ENCODE measurements around the gene TMEM247. TPM values are rescaled to one million over a fixed set of nuclear protein-coding genes. Genes with fewer than 3 reads are reported as not detected.
"Not testable (repeated sequence)": the region's sequence is repeated elsewhere in the genome, so short reads cannot be mapped to it uniquely, and the experiment has no call there.

Gene TMEM247
- total RNA-seq, 2 donors from 2014 or later = 2.6 TPM; not detected in 1

DNA sequence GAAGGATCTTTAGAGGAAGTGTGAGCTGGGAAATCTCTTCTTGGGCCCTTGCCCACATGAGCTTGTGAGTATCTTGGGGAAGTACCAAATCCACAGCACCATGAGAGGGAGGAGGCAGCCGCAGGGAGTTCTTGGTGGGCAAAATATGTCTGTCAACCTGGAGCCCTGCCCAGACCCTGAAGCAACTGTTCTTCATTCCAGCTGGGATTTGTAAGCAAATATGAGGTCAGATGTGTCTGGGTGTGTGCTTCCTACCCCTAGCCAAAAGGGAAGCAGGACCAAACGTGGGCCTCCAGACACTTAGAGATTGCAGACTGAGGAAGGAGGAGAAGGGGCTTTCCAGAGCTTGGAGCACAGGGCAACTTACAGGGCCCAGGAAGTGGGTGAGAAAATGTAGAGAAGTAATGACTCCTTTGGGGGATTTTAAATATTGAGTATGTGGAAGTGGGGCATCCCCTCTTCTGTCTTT, 41.9 kb downstream of the TMEM247 start:
- Histone ChIP-seq H3K27me3 (replicated peaks; ENCODE audit: insufficient read depth) (no peaks in the 10 kb centered on the region), H3K36me3 (no peaks in the 10 kb centered on the region), H3K4me1 (replicated peaks) (no peaks in the 10 kb centered on the region), H3K9me3 (no peaks in the 10 kb centered on the region), H3K27ac (peak overlapping the region in 1 of 2 donors; percentile 1), H3K4me3 (no peak overlapping the region)
- DNase-seq (ENCODE audit: low spot score) = no peak
- TF ChIP-seq, protein P1, sequence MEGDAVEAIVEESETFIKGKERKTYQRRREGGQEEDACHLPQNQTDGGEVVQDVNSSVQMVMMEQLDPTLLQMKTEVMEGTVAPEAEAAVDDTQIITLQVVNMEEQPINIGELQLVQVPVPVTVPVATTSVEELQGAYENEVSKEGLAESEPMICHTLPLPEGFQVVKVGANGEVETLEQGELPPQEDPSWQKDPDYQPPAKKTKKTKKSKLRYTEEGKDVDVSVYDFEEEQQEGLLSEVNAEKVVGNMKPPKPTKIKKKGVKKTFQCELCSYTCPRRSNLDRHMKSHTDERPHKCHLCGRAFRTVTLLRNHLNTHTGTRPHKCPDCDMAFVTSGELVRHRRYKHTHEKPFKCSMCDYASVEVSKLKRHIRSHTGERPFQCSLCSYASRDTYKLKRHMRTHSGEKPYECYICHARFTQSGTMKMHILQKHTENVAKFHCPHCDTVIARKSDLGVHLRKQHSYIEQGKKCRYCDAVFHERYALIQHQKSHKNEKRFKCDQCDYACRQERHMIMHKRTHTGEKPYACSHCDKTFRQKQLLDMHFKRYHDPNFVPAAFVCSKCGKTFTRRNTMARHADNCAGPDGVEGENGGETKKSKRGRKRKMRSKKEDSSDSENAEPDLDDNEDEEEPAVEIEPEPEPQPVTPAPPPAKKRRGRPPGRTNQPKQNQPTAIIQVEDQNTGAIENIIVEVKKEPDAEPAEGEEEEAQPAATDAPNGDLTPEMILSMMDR (IDR thresholded peaks at IDR 0.05) = no peak
- no peak for TF ChIP-seq POLR2A (IDR thresholded peaks at IDR 0.05)
- no peak for TF ChIP-seq POLR2AphosphoS5 (IDR thresholded peaks at IDR 0.05)
- intact Hi-C loops (cut with DNase I) = no loop called here
- 24% methylated on average over 2 of the region's 2 CpGs for WGBS

DNA sequence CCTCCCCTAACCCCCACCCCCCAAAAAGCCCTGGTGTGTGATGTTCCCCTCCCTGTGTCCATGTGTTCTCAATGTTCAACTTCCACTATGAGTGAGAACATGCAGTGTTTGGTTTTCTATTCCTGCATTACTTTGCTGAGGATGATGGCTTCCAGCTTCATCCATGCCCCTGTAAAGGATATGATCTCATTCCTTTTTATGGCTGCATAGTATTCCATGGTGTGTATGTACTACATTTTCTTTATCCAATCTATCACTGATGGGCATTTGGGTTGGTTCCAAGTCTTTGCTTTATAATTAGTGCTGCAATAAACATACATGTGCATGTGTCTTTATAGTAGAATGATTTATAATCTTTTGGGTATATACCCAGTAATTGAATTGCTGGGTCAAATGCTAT, 43.0 kb downstream of the TMEM247 start:
- H3K27ac ChIP-seq; H3K4me3 ChIP-seq; H3K27me3 ChIP-seq (replicated peaks; ENCODE audit: insufficient read depth); H3K9me3 ChIP-seq; H3K36me3 ChIP-seq; H3K4me1 ChIP-seq (replicated peaks); intact Hi-C loops (cut with DNase I); DNase-seq (ENCODE audit: low spot score): not testable (repeated sequence)

DNA sequence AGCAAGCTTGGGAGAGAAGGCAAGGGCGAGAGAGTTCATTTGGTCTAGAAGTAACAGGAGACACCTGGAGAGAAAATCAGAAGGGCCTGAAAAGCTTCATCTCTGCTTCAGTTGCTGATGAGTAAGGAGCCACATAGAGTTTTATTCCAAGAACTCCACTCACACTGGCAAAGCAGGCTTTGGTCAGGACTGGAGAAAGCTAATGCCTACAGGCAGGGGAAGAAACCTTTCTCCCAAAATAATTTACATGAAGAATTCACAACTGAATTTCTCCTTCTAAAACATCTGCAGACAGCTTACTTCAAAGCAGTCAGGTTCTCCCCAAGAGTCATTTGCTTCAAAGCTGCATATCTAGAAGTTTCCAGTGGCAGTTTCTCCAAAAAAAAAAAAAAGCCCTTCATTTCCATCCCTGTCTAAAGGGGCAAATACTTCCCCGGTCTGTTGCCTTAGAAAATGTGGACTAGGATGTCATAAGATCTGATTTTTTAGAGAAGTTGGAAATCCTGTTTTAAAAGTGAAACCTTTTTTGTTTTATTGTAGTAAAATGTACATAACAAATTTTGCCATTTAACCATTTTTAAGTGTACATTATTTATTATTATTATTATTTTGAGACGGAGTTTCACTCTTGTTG, 46.3 kb downstream of the TMEM247 start:
- no peak overlapping the region for H3K27ac ChIP-seq
- no peaks in the 10 kb centered on the region for H3K4me1 ChIP-seq (replicated peaks)
- intact Hi-C loops (cut with DNase I) = no loop called here
- DNase-seq (ENCODE audit: low spot score) = no peak
- WGBS = 84% methylated on average over 3 of the region's 3 CpGs
- H3K36me3 ChIP-seq = no peaks in the 10 kb centered on the region
- no peaks in the 10 kb centered on the region for H3K27me3 ChIP-seq (replicated peaks; ENCODE audit: insufficient read depth)
- TF ChIP-seq POLR2A (IDR thresholded peaks at IDR 0.05) (no peak), POLR2AphosphoS5 (IDR thresholded peaks at IDR 0.05) (no peak)
- TF ChIP-seq, protein P1 (IDR thresholded peaks at IDR 0.05) = no peak
- H3K4me3 ChIP-seq = no peak overlapping the region
- H3K9me3 ChIP-seq = no peaks in the 10 kb centered on the region

DNA sequence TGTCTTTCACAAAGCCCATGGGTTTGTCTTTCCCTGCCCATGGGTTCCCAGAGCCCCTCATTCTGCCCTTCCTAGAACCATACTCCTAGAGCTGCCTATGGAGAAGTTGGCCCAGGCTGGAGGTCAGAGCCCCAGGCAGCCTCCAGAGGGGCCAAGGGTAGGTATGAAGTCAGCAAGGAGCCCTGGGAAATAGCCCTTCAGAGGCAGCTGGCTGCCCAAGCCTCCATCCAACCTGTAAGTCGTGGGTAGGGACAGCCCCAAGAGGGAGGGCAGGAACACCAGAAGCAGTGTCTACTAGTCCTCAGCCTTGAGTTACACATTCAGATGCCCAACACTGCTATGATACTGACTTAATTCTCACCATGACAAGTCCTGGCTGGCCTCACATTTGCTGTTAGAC, 49.5 kb downstream of the TMEM247 start:
- intact Hi-C loops (cut with DNase I) = no loop called here
- H3K4me1 ChIP-seq (replicated peaks) = no peaks in the 10 kb centered on the region
- DNase-seq (ENCODE audit: low spot score) = no peak
- 90% methylated on average over 1 of the region's 1 CpG for WGBS
- no peaks in the 10 kb centered on the region for H3K27me3 ChIP-seq (replicated peaks; ENCODE audit: insufficient read depth)
- TF ChIP-seq POLR2A (IDR thresholded peaks at IDR 0.05) = no peak
- TF ChIP-seq, protein P1 (IDR thresholded peaks at IDR 0.05) = no peak
- no peak for TF ChIP-seq POLR2AphosphoS5 (IDR thresholded peaks at IDR 0.05)
- no peak overlapping the region for H3K27ac ChIP-seq
- H3K4me3 ChIP-seq = no peak overlapping the region
- no peaks in the 10 kb centered on the region for H3K36me3 ChIP-seq
- H3K9me3 ChIP-seq = no peaks in the 10 kb centered on the region

DNA sequence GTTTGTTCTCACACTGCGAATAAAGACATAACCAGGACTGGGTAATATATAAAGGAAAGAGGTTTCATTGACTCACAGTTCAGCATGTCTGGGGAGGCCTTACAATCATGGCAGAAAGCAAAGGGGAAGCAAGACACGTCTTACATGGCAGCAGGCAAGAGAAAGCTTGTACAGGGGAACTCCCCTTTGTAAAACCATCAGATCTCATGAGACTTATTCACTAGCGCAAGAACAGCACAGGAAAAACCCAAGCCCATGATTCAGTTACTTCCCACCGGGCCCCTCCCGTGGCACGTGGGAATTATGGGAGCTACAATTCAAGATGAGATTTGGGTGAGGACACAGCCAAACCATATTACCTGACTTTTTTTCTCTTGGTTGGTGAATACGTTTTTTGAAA, 51.3 kb downstream of the TMEM247 start:
- WGBS = 81% methylated on average over 7 of the region's 7 CpGs
- H3K4me3 ChIP-seq = no peak overlapping the region
- intact Hi-C loops (cut with DNase I) = no loop called here

More for the DNA sequence above, 51.3 kb downstream of the TMEM247 start:
- Histone ChIP-seq H3K36me3 (no peaks in the 10 kb centered on the region), H3K27ac (no peak overlapping the region), H3K9me3 (no peaks in the 10 kb centered on the region), H3K4me1 (replicated peaks) (no peaks in the 10 kb centered on the region), H3K27me3 (replicated peaks; ENCODE audit: insufficient read depth) (no peaks in the 10 kb centered on the region)
- TF ChIP-seq POLR2AphosphoS5 (IDR thresholded peaks at IDR 0.05) (no peak), POLR2A (IDR thresholded peaks at IDR 0.05) (no peak)
- TF ChIP-seq, protein P1 (IDR thresholded peaks at IDR 0.05) = no peak
- no peak for DNase-seq (ENCODE audit: low spot score)
